NK-92 treated with Interleukin-12 subunit alpha and Interleukin-12 subunit beta, amount 100 ng/mL, for 24 hours (cell line): ENCODE measurements around the gene MAP3K5.
"Not testable (repeated sequence)": the region's sequence is repeated elsewhere in the genome, so short reads cannot be mapped to it uniquely, and the experiment has no call there.

Experiments used
- DNase-seq: peaks from one replicate; lab custom pipeline; 2025; lab: John Stamatoyannopoulos, UW

MAP3K5 gene

GRCh38 chr6:136609873-136610706 is 182.2 kb downstream of the MAP3K5 start:
- no peak for DNase-seq

- DNase-seq = no peak
Measured at GRCh38 chr6:136608991-136609390, 183.3 kb downstream of the MAP3K5 start.

GRCh38 chr6:136607932-136608772 is 184.1 kb downstream of the MAP3K5 start:
- peak; percentile 36 for DNase-seq

DNA sequence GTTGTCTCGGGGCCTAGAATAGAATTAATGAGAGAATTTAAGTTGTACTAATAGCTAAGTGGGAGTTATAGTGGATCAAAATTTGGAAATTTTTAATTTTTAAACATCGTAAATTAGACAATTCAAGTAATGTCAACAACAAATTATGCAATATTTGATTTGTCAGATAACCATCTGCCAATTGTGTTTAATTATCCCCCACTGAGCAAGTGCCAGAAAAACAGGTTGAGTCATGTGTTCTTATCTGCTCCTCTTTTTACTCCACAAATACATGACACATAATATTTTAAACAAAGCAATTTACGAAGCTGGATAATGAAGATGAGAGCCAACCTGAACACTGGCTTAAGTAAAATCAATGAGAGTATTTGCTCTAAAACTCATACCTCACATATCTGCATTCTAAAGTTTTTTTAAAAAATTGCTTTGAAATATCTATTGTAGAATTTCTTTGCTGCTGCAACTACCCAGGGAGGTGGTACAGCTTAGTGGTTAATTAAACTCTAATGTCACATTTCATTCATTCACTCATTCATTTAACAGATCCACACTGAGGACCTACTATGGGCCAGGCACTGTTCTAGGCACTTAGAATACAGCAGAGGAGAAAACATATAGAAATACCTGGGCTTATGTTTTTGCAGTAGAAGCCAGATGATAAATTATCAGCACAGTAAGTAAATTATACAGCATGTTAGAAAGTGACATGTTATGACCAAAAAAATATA is 184.9 kb downstream of the MAP3K5 start:
- no peak for DNase-seq

- DNase-seq = no peak
Measured at GRCh38 chr6:136604928-136605510, 187.3 kb downstream of the MAP3K5 start.

GRCh38 chr6:136604328-136604825 is 187.9 kb downstream of the MAP3K5 start:
- DNase-seq = no peak

DNA sequence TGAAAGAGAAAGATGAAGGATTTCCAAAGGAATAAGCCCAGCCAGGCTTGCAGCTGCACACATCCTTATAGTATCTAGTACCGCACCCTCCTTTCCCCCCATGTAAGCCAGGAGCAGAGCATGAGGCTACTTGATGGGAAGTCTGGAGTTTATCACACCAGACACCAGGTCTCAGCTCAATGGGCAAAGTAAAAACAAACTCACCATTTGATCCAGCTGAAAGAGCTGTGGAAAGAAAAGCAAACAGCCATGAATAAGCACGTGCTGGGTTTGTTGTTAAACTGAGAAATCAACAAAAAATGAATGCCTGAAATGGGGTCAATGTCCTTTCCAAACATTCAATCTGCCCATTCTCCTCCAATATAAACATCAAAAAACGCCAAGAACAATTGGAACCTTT is 191.5 kb downstream of the MAP3K5 start:
- DNase-seq = no peak

GRCh38 chr6:136599329-136600011 is 192.8 kb downstream of the MAP3K5 start:
- DNase-seq = no peak

DNA sequence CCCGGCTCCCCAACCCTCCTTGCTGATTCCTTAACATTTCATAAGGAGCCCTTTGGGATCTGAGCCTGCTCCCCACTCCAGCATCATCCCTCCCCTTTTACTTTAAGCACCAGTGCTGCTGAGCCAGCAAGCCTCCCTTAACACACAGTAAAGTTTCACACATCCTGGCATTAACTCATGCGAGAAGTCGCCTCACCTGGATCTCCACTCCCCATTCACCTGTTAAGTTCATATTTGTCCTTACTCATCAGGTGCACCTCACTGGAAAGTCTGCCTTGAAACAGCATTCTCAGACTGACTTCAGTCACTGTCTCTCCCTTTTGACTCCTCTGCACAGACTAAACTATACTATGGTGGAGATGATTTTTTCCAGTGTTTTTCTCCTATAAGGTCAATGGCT is 194.2 kb downstream of the MAP3K5 start:
- no peak for DNase-seq

- no peak for DNase-seq
Measured at GRCh38 chr6:136594671-136595070, 197.6 kb downstream of the MAP3K5 start.

GRCh38 chr6:136593748-136594490 is 198.4 kb downstream of the MAP3K5 start:
- DNase-seq = no peak

DNA sequence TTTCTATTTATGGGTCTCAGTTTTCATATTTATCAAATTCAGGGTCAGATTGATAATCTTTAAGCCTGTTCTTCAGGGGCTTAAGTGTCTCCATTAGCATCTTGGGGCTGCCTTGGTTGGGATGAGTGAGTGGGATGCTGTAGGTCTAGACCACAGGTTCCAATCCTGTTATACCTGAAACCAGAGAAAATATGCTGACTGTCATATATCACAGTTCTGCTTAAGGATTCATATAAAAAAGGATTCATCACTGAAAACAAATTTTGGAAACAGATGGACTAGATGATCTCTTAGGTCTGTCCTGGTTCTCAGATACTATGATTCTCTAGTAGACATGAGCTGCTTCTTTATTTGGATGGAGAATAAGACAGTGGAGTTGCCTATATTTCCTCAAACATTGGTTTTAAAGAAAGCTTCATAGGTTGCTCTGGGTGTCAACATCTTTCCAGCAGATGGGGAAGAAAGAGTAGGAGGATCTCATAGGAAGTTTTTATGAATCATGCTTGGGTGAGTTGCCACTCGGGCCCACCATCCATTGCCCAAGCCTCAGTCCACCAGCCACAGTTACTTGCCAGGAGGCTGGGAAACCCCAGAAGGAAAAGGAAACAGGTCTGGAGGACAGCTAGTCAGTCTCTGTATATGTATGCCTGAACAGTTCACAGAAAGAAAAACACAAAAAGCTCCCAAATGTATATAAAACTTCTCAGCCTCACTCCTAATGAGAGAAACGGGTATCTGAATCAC is 199.2 kb downstream of the MAP3K5 start:
- DNase-seq = no peak

DNA sequence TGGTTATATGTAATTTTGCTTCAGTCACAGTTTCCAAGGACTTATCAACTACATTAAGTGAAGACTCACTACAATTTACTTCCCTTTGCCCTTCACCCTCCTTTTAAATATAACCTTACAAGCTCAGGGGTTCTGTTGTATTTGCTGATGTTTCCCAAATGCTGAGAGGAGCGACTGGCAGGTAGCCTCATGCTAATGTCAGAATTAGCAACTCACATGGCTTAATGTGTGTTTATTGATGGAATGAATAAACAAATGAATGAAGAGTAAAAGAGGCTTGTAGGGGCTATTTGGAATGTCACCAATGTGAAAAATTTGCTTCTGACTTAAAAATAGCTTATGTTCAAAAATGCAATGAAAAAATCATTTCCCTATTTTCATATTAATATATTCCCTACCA is 200.7 kb downstream of the MAP3K5 start:
- DNase-seq = no peak

DNA sequence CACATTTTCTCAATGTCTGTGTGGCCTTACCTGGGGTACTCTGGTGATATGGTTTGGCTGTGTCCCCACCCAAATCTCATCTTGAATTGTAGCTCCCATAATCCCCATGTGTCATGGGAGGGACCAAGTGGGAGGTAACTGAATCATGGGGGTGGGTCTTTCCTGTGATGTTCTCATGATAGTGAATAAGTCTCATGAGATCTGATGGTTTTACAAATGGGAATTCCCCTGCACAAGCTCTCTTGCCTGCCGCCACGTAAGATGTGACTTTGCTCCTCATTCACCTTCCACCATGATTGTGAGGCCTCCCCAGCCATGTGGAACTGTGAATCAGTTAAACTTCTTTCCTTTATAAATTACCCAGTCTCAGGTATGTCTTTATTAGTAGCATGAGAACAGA is 201.4 kb downstream of the MAP3K5 start:
- not testable (repeated sequence) for DNase-seq

DNA sequence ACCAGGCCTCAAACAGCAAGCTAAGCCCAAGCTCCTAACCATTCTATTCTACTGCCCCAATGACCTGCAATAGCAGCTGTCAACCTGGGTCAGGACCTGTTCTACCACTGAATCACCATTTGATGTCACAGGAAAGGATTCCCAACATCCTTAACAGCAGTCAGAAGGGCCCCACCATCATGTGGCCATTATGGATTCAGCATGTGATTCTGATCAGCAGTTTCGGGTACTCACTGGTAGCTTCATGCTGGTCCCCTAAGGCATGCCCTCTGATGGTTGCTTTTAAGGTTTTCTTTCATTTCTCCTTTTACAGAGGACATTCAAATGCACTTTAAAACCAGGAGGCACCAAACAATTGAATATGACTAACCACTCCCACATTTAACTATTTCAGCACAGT is 204.8 kb downstream of the MAP3K5 start:
- DNase-seq = no peak

DNA sequence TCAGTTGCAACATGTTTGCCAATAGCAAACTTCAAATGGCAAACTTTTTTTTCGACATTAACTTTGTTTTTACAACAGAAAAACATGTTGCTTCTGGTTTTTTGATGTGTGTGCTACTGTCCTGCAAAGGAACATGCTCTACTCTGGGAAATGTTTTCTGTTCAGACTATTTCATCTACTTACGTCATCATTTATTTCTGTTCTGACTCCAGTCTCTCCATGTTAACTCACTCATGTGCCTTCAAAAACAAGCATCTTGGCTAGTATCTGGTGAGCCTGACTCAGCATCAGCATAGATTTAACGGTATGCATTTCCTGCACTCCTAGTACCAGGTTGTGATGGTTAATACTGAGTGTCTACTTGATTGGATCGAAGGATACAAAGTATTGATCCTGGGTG is 206.0 kb downstream of the MAP3K5 start:
- DNase-seq = no peak

GRCh38 chr6:136585523-136585922 is 206.8 kb downstream of the MAP3K5 start:
- not testable (repeated sequence) for DNase-seq

DNA sequence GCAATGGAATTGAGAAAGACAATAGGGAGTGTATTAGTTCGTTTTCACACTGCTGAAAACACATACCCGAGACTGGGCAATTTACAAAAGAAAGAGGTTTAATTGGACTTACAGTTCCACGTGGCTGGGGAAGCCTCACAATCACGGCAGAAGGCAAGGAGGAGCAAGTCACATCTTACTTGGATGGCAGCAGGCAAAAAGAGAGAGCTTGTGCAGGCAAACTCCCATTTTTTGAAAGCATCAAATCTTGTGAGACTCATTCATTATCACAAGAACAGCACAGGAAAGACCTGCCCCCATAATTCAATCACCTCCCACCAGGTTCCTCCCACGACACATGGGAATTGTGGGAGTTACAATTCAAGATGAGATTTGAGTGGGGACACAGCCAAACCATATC is 208.0 kb downstream of the MAP3K5 start:
- DNase-seq = not testable (repeated sequence)

- no peak for DNase-seq
Measured at GRCh38 chr6:136582711-136583471, 209.4 kb downstream of the MAP3K5 start.
